ENCODE data around the gene TRIM69. TPM values are rescaled to one million over a fixed set of nuclear protein-coding genes. Genes with fewer than 3 reads are reported as not detected.
"Not testable (repeated sequence)": the region's sequence is repeated elsewhere in the genome, so short reads cannot be mapped to it uniquely, and the experiment has no call there.

TRIM69 gene, protein sequence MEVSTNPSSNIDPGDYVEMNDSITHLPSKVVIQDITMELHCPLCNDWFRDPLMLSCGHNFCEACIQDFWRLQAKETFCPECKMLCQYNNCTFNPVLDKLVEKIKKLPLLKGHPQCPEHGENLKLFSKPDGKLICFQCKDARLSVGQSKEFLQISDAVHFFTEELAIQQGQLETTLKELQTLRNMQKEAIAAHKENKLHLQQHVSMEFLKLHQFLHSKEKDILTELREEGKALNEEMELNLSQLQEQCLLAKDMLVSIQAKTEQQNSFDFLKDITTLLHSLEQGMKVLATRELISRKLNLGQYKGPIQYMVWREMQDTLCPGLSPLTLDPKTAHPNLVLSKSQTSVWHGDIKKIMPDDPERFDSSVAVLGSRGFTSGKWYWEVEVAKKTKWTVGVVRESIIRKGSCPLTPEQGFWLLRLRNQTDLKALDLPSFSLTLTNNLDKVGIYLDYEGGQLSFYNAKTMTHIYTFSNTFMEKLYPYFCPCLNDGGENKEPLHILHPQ
- total RNA-seq (10 to 100 TPM in 6 of 7 donors, 1 to 10 TPM in 1; 7.0 to 25.5 (median 19.7) TPM), polyA plus RNA-seq (10 to 100 TPM; 16.3 to 51.4 TPM)
- long read RNA-seq, donor 1, transcript TRIM69-207 (2 exons, 3,190 nt) = major isoform, 47 of 54 reads
- long read RNA-seq, donor 1, partial matches to known transcripts = 1 of 54 reads
- long read RNA-seq, donor 1, other reads (novel, unspliced or antisense) = 5 of 54 reads
- long read RNA-seq, donor 2, transcript TRIM69-207 (2 exons, 3,190 nt) = major isoform, 6 of 6 reads
- long read RNA-seq, donor 2, partial matches to known transcripts = 0 of 6 reads
- long read RNA-seq, donor 2, other reads (novel, unspliced or antisense) = 0 of 6 reads
- long read RNA-seq, donor 3, transcript TRIM69-207 (2 exons, 3,190 nt) = major isoform, 12 of 14 reads
- long read RNA-seq, donor 3, partial matches to known transcripts = 0 of 14 reads
- long read RNA-seq, donor 3, other reads (novel, unspliced or antisense) = 2 of 14 reads

DNA sequence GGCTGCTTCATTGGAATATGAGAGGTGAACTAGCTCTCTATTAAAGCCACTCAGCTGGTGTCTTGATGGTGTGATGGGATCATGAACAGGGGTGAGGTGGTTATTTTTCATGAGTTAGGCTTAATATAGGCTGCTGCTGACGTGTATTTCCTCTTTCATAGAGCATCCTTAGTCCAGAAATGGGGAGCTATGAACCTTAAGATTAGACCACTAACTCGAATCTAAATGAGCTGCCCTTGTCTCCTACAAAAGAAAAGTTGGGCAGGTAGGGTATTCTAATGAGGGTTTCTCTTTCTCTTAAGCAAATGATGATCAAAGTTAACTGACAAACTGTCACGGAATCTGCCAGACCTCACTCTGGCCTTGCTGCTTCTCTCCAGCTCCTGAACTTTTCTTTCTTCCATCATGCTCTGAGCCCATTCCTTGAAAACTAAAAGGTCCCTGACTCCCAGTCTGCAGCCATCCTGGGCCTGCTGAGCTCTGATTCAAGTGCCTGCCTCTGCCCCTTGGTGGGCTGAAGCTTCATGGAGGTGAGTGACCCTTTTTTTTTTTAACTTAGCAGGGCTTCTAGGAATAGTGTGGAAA, at the start of gene TRIM69:
TSS of gene TRIM69 (plus strand) at position 348 of the 585 bp plus-strand sequence. CDS start at position 525, 177 bp downstream.
- Histone ChIP-seq H3K27me3 (no peaks in the 10 kb centered on the region), H3K4me3 (no peak within 1 kb of the TSS), H3K27ac (peak within 1 kb of the TSS; percentile 24 to 63), H3K4me1 (ENCODE audit: insufficient read depth) (peaks cover 2% of the 10 kb centered on the region), H3K36me3 (no peaks in the 10 kb centered on the region), H3K9me3 (no peaks in the 10 kb centered on the region)
- DNase-seq = no peak
- 76 to 89% (median 83%) methylated on average over 3 of the region's 3 CpGs for WGBS, 3 donors
- TF ChIP-seq EP300 (IDR thresholded peaks at IDR 0.05) = no peak
- TF ChIP-seq, protein P1, sequence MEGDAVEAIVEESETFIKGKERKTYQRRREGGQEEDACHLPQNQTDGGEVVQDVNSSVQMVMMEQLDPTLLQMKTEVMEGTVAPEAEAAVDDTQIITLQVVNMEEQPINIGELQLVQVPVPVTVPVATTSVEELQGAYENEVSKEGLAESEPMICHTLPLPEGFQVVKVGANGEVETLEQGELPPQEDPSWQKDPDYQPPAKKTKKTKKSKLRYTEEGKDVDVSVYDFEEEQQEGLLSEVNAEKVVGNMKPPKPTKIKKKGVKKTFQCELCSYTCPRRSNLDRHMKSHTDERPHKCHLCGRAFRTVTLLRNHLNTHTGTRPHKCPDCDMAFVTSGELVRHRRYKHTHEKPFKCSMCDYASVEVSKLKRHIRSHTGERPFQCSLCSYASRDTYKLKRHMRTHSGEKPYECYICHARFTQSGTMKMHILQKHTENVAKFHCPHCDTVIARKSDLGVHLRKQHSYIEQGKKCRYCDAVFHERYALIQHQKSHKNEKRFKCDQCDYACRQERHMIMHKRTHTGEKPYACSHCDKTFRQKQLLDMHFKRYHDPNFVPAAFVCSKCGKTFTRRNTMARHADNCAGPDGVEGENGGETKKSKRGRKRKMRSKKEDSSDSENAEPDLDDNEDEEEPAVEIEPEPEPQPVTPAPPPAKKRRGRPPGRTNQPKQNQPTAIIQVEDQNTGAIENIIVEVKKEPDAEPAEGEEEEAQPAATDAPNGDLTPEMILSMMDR (IDR thresholded peaks at IDR 0.05) = no peak
- TF ChIP-seq POLR2A (IDR thresholded peaks at IDR 0.05) = no peak
- intact Hi-C loops (cut with DNase I) = loop anchor here in 3 of 4 donors (5.0 kb wide), 1 partner anchor 74 kb away; the partner anchor contains the start of gene SPG11 (in 3 of the 3)

DNA sequence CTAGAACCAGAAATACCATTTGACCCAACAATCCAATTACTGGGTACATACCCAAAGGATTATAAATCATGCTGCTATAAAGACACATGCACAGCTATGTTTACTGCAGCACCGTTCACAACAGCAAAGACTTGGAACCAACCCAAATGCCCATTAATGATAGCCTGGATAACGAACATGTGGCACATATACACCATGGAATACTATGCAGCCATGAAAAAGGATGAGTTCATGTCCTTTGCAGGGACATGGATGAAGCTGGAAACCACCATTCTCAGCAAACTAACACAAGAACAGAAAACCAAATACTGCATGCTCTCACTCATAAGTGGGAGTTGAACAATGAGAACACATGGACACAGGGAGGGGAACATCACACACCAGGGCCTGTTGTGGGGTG, 47.0 kb upstream of the TRIM69 start:
- WGBS, 3 donors = 71 to 79% (median 78%) methylated on average over 2 of the region's 2 CpGs
- not testable (repeated sequence) for H3K36me3 ChIP-seq

DNA sequence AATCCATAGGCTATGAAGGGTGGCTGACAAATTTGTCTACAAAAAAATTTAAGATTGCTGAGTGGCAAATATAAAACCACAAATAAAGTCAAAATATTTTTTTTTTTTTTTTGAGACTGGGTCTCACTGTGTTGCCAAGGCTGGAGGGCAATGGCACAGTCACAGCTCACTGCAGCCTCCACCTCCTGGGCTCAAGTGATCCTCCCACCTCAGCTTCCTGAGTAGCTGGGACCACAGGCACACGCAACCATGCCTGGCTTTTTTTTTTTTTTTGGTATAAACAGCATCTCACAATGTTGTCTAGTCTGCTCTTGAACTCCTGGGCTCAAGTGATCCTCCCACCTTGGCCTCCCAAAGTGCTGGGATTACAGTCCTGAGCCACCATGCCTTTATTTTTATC, 46.1 kb upstream of the TRIM69 start:
- H3K27ac ChIP-seq; intact Hi-C loops (cut with DNase I); H3K27me3 ChIP-seq; DNase-seq; H3K9me3 ChIP-seq; H3K36me3 ChIP-seq; H3K4me3 ChIP-seq; H3K4me1 ChIP-seq (ENCODE audit: insufficient read depth): not testable (repeated sequence)
- WGBS, 3 donors = 29 to 48% (median 46%) methylated on average over 1 of the region's 1 CpG

More for the DNA sequence above, 47.0 kb upstream of the TRIM69 start:
- H3K9me3 ChIP-seq; H3K4me1 ChIP-seq (ENCODE audit: insufficient read depth); H3K27ac ChIP-seq; H3K4me3 ChIP-seq; H3K27me3 ChIP-seq; intact Hi-C loops (cut with DNase I); DNase-seq: not testable (repeated sequence)

DNA sequence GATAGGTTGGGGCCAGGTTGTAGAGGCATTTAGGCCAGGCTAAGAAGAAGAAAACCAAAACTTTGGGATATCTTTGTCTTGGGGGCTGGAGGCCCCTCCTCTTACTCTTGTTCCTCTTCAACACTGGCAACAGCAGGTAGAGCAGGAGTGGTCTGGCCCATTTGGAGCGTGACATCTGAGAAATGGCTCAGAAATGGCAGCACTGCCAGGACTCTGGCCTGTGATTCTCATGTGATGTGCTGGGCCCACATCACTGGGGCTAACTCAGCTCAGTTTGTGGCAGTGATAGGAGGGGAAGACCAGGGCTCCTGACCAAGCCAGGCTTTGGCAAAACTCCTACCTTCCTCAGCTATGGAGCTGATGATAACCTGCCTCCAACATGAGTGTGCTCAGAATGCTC, 43.7 kb upstream of the TRIM69 start:
- intact Hi-C loops (cut with DNase I) = no loop called here
- Histone ChIP-seq H3K27me3 (no peaks in the 10 kb centered on the region), H3K27ac (no peak overlapping the region), H3K36me3 (no peaks in the 10 kb centered on the region), H3K9me3 (no peaks in the 10 kb centered on the region), H3K4me3 (no peak overlapping the region), H3K4me1 (ENCODE audit: insufficient read depth) (no peaks in the 10 kb centered on the region)
- TF ChIP-seq EP300 (IDR thresholded peaks at IDR 0.05) (no peak), POLR2A (IDR thresholded peaks at IDR 0.05) (no peak)
- TF ChIP-seq, protein P1 (IDR thresholded peaks at IDR 0.05) = no peak
- WGBS, 3 donors = 90 to 100% (median 100%) methylated on average over 1 of the region's 1 CpG
- DNase-seq = no peak

DNA sequence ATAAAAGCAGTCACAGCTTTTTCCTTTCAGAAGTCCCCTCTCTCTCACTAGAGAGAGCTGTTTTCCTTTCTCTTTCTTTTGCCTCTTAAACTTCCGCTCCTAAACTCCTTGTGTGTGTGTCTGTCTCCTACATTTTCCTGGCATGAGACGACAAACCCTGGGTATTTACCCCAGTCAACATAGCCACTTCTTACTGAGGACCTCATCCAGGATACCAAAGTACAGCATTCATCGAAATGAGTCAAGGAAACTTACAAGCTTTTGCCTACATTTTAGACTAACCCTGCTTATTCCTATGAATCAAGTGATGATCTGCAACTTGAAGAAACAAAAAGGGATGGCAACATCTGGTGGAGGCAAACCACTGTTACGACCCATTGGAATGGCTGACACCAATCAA, 41.9 kb upstream of the TRIM69 start:
- no peaks in the 10 kb centered on the region for H3K36me3 ChIP-seq
- TF ChIP-seq, protein P1 (IDR thresholded peaks at IDR 0.05) = no peak
- no peak for TF ChIP-seq POLR2A (IDR thresholded peaks at IDR 0.05)
- TF ChIP-seq EP300 (IDR thresholded peaks at IDR 0.05) = no peak
- H3K27ac ChIP-seq = no peak overlapping the region
- WGBS, 3 donors = 77 to 82% (median 77%) methylated on average over 4 of the region's 4 CpGs
- no peaks in the 10 kb centered on the region for H3K27me3 ChIP-seq
- H3K4me3 ChIP-seq = no peak overlapping the region
- no peaks in the 10 kb centered on the region for H3K4me1 ChIP-seq (ENCODE audit: insufficient read depth)
- no peaks in the 10 kb centered on the region for H3K9me3 ChIP-seq
- intact Hi-C loops (cut with DNase I) = no loop called here
- no peak for DNase-seq
